Testis (tissue), 3 donors: ENCODE data around the gene GLRA1. TPM values are rescaled to one million over a fixed set of nuclear protein-coding genes. Genes with fewer than 3 reads are reported as not detected.

Experiments used
- DNase-seq: peaks from one replicate; pipeline ENCODE4 v3.0.0-alpha.2; 2019
- H3K27ac ChIP-seq, 2 donors: fragments of 200-600 bp; sonication (generic); one replicate each; pipeline ENCODE4 v1.5.1; 2019
- H3K27me3 ChIP-seq: fragments of 200-600 bp; sonication (generic); one replicate; pipeline ENCODE4 v1.5.1; 2019
- H3K36me3 ChIP-seq: fragments of 200-600 bp; sonication (generic); one replicate; pipeline ENCODE4 v1.5.1; 2017; ENCODE audit warnings: low read depth; ENCODE audit errors: missing control alignments
- H3K4me1 ChIP-seq: fragments of 200-600 bp; sonication (generic); one replicate; pipeline ENCODE4 v1.5.1; 2019
- H3K4me3 ChIP-seq, 2 donors: fragments of 200-600 bp; sonication (generic); one replicate each; pipeline ENCODE4 v1.5.1; 2017 to 2019
- H3K9me3 ChIP-seq: fragments of 200-600 bp; sonication (generic); one replicate; pipeline ENCODE4 v1.5.1; 2017
- CTCF ChIP-seq, 3 experiments: fragments of 450-650 bp in 2 of 3; fragments of 200-600 bp in 1 of 3; sonication (generic) in 1 of 3; IDR thresholded peaks; one replicate each; pipeline ENCODE4 v1.5.1; 2016 to 2019; ENCODE audit warnings: antibody characterized with exemption in 3 of 3, mild to moderate bottlenecking in 2 of 3, moderate library complexity in 1 of 3
- POLR2A ChIP-seq: fragments of 450-650 bp; IDR thresholded peaks from one replicate; pipeline ENCODE4 v1.6.1; 2017; ENCODE audit warnings: antibody characterized with exemption, mild to moderate bottlenecking, moderate library complexity
- WGBS, 2 donors: methylation state at CpG; one replicate each; pipeline ENCODE4 v1.1.5; 2018; 5-methylcytosine and 5-hydroxymethylcytosine counted together
- intact Hi-C: fragments of 100-400 bp; cut with DNase I; formaldehyde crosslinking; loops from one replicate; pipeline ENCODE4 v1.15.1; 2023; ENCODE audit warnings: low total_unique reads
- polyA plus RNA-seq: library from polyadenylated mRNA; stranded (reverse); fragments of 350-450 nt; fragmentation: Illumina TruSeq; extraction: RNeasy Lipid Tissue Mini Kit (QIAGEN cat#74804); gene quantifications from one replicate; pipeline ENCODE4 v1.2.3, GENCODE V29; 2014; ENCODE audit warnings: low read depth, low replicate concordance; ENCODE audit not compliant: insufficient read depth
- total RNA-seq, 2 donors: library from RNA; depleted of rRNA; stranded (reverse); fragments of >200 nt; gene quantifications; one replicate each; pipeline ENCODE4 v1.2.3, GENCODE V29; 2016

GLRA1 gene
- total and polyA plus RNA-seq, 3 donors from 2014 or later, result not detected

DNA sequence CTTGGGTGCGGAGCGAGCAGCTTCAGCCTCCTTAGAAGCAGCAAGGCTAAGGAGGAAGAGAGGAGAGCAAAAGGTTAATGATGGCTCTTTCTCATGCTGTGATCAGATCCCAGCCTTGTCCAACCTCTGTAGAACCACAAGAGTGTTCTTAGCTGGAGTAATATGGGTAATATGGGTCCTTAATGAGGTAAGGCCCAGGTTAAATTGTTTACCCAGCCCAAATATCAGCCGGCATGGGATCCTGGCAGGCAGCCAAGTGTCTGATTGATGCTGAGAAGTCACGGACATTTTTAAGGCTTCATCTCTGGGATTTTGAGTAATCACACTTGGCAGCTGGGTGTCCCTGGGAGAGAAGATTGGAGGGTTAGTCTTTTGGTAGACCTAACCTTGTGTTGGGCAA, 32.3 kb downstream of the GLRA1 start:
- Histone ChIP-seq H3K27ac (no peak overlapping the region), H3K4me1 (no peaks in the 10 kb centered on the region), H3K36me3 (no peaks in the 10 kb centered on the region), H3K27me3 (no peaks in the 10 kb centered on the region), H3K9me3 (no peaks in the 10 kb centered on the region), H3K4me3 (no peak overlapping the region)
- intact Hi-C loops, result no loop called here
- 53 to 58% methylated on average over 4 of the region's 4 CpGs for WGBS, 2 donors
- no peak for DNase-seq
- TF ChIP-seq POLR2A, result no peak
- TF ChIP-seq CTCF (IDR thresholded peaks at IDR 0.05), result no peak

- no peak for TF ChIP-seq POLR2A
- TF ChIP-seq CTCF (IDR thresholded peaks at IDR 0.05), result no peak
- intact Hi-C loops, result no loop called here
- no peaks in the 10 kb centered on the region for H3K4me1 ChIP-seq
- no peaks in the 10 kb centered on the region for H3K36me3 ChIP-seq
- H3K27me3 ChIP-seq, result no peaks in the 10 kb centered on the region
- H3K4me3 ChIP-seq, result no peak overlapping the region
- no peak for DNase-seq
- 49 to 57% methylated on average over 3 of the region's 3 CpGs for WGBS, 2 donors
- H3K9me3 ChIP-seq, result no peaks in the 10 kb centered on the region
- H3K27ac ChIP-seq, result no peak overlapping the region
These were observed 34.4 kb downstream of the GLRA1 start for GRCh38 chr5:151890299-151890698.

DNA sequence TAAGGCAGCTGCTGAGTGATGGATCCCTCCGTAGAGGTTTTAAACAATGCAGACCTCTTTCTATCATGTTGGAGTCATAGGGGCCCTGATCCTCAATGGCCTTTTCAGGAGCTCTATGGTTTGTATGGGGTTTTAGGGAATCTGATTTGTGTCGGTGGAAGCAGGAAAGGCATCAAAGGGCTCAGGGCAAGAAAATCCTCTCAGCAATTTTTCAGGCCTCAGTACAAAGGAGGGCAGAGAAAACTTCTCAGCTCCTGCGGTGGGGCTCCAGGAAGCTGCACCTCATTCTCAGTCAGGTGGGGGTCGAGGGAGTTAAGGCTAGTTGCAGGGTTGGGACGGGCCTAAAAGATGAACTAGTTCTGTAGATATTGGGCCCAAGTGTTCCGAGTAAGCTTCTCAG, 35.0 kb downstream of the GLRA1 start:
- intact Hi-C loops, result no loop called here
- H3K4me1 ChIP-seq, result no peaks in the 10 kb centered on the region
- no peaks in the 10 kb centered on the region for H3K27me3 ChIP-seq
- H3K4me3 ChIP-seq, result no peak overlapping the region
- no peak for DNase-seq
- no peaks in the 10 kb centered on the region for H3K36me3 ChIP-seq
- no peak overlapping the region for H3K27ac ChIP-seq
- WGBS, 2 donors, result 56 to 69% methylated on average over 6 of the region's 6 CpGs
- no peaks in the 10 kb centered on the region for H3K9me3 ChIP-seq
- TF ChIP-seq POLR2A, result no peak
- TF ChIP-seq CTCF (IDR thresholded peaks at IDR 0.05), result no peak

DNA sequence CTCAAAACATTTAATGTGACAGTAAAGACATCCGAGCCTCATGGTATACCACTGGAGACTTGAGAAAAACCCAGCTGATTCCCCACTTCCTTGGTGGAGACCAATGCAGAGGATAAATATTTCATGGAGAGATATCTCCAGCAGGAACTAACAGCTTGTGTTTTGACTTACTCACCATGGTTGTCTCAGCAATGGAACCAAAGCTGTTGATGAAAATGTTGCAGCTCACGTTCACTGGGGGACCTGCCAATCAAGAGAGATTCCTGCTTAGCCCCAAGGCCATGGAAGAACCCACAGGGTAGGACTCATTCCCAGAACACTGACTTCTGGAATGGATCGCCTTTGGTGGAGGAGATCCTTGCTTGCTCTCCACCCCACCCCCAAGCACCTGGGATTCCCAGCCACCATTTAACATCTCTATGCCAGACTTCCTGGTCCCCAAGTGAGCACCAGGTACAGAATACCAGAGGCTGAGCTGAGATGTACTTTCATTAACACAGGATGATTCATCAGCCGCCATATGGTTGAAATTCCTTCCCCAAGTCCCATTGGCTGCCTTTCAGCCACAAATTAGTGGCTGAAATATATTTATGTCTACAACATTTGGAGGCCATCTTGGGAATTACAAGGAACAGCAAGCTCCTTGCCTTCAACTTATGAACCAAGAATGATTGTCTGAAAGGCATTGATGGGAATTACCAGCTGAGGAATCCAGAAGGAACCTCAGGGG, 37.9 kb downstream of the GLRA1 start:
- no peak for DNase-seq

More for the DNA sequence above, 37.9 kb downstream of the GLRA1 start:
- H3K36me3 ChIP-seq, result no peaks in the 10 kb centered on the region
- no peaks in the 10 kb centered on the region for H3K9me3 ChIP-seq
- WGBS, 2 donors, result 82 to 83% methylated on average over 4 of the region's 4 CpGs
- no peak overlapping the region for H3K27ac ChIP-seq
- TF ChIP-seq CTCF (IDR thresholded peaks at IDR 0.05) (no peak), POLR2A (no peak)
- H3K4me3 ChIP-seq, result no peak overlapping the region
- intact Hi-C loops, result no loop called here
- no peaks in the 10 kb centered on the region for H3K27me3 ChIP-seq
- no peaks in the 10 kb centered on the region for H3K4me1 ChIP-seq
